GM19043 (cell line): Measurements from ENCODE around the gene L3MBTL2.
"Not testable (repeated sequence)": the region's sequence is repeated elsewhere in the genome, so short reads cannot be mapped to it uniquely, and the experiment has no call there.

ENCODE experiments used
- ATAC-seq: cut with Tn5 transposase; IDR thresholded peaks from one replicate; pipeline ENCODE4 v1.9.1; 2021; ENCODE audit warnings: low read depth; ENCODE audit not compliant: unreplicated experiment

The L3MBTL2 gene

GRCh38 chr22:41204992-41205900 lies at the start of gene L3MBTL2:
L3MBTL2 (plus strand) TSS chr22:41205312; CDS start chr22:41205363, 51 bp downstream.
- peak; percentile 89 for ATAC-seq

GRCh38 chr22:41157083-41157482 lies 48.0 kb upstream of the L3MBTL2 start:
- ATAC-seq: no peak

- no peak for ATAC-seq
Measured at GRCh38 chr22:41169157-41169556, 36.0 kb upstream of the L3MBTL2 start.

GRCh38 chr22:41171996-41172395 lies 33.1 kb upstream of the L3MBTL2 start:
- no peak for ATAC-seq

GRCh38 chr22:41175546-41175945 lies 29.6 kb upstream of the L3MBTL2 start:
- ATAC-seq: no peak

GRCh38 chr22:41177040-41177621 lies 28.0 kb upstream of the L3MBTL2 start:
- no peak for ATAC-seq

GRCh38 chr22:41177622-41178424 lies 27.3 kb upstream of the L3MBTL2 start:
- no peak for ATAC-seq

GRCh38 chr22:41178425-41178975 lies 26.6 kb upstream of the L3MBTL2 start:
- no peak for ATAC-seq

- not testable (repeated sequence) for ATAC-seq
Measured at GRCh38 chr22:41180362-41180761, 24.8 kb upstream of the L3MBTL2 start.

GRCh38 chr22:41180926-41181325 lies 24.2 kb upstream of the L3MBTL2 start:
- ATAC-seq: no peak

GRCh38 chr22:41181349-41182241 lies 23.5 kb upstream of the L3MBTL2 start:
- ATAC-seq: no peak

- no peak for ATAC-seq
Measured at GRCh38 chr22:41184679-41185078, 20.4 kb upstream of the L3MBTL2 start.

GRCh38 chr22:41191467-41191866 lies 13.6 kb upstream of the L3MBTL2 start:
- ATAC-seq: no peak

- ATAC-seq: no peak
Measured at GRCh38 chr22:41193829-41194228, 11.3 kb upstream of the L3MBTL2 start.

GRCh38 chr22:41197038-41197972 lies 7.8 kb upstream of the L3MBTL2 start:
- peak; percentile 75 for ATAC-seq

- ATAC-seq: no peak
Measured at GRCh38 chr22:41198027-41198580, 7.0 kb upstream of the L3MBTL2 start.

- no peak for ATAC-seq
Measured at GRCh38 chr22:41201141-41201540, 4.0 kb upstream of the L3MBTL2 start.

- ATAC-seq: no peak
Measured at GRCh38 chr22:41203118-41203517, 2.0 kb upstream of the L3MBTL2 start.
